GM19328 (cell line): Measurements from ENCODE around the gene TPM1.

Experiments
- ATAC-seq: cut with Tn5 transposase; IDR thresholded peaks from one replicate; pipeline ENCODE4 v1.9.1; 2021; ENCODE audit warnings: mild to moderate bottlenecking, moderate library complexity; ENCODE audit not compliant: unreplicated experiment

TPM1 gene

GRCh38 chr15:63072023-63072650 lies 29.6 kb downstream of the TPM1 start:
- no peak for ATAC-seq

GRCh38 chr15:63072809-63073277 lies 30.3 kb downstream of the TPM1 start:
- ATAC-seq = no peak

GRCh38 chr15:63073497-63074172 lies 31.1 kb downstream of the TPM1 start:
- ATAC-seq = no peak

- ATAC-seq = no peak
Measured at GRCh38 chr15:63075015-63075983, 32.8 kb downstream of the TPM1 start.

GRCh38 chr15:63075984-63076713 lies 33.6 kb downstream of the TPM1 start:
- no peak for ATAC-seq

GRCh38 chr15:63076714-63077046 lies 34.1 kb downstream of the TPM1 start:
- ATAC-seq = no peak

GRCh38 chr15:63077952-63078351 lies 35.4 kb downstream of the TPM1 start:
- ATAC-seq = no peak

- no peak for ATAC-seq
Measured at GRCh38 chr15:63079947-63080626, 37.5 kb downstream of the TPM1 start.

- no peak for ATAC-seq
Measured at GRCh38 chr15:63080634-63081250, 38.2 kb downstream of the TPM1 start.

- no peak for ATAC-seq
Measured at GRCh38 chr15:63082366-63082765, 39.8 kb downstream of the TPM1 start.

- no peak for ATAC-seq
Measured at GRCh38 chr15:63083044-63083443, 40.5 kb downstream of the TPM1 start.

GRCh38 chr15:63083541-63083940 lies 41.0 kb downstream of the TPM1 start:
- ATAC-seq = no peak

GRCh38 chr15:63084806-63085205 lies 42.3 kb downstream of the TPM1 start:
- ATAC-seq = no peak

GRCh38 chr15:63085289-63085688 lies 42.7 kb downstream of the TPM1 start:
- ATAC-seq = no peak

GRCh38 chr15:63086271-63086670 lies 43.7 kb downstream of the TPM1 start:
- ATAC-seq = no peak

GRCh38 chr15:63086947-63087346 lies 44.4 kb downstream of the TPM1 start:
- no peak for ATAC-seq

- ATAC-seq = no peak
Measured at GRCh38 chr15:63088533-63089245, 46.1 kb downstream of the TPM1 start.

- no peak for ATAC-seq
Measured at GRCh38 chr15:63089260-63090043, 46.9 kb downstream of the TPM1 start.

GRCh38 chr15:63090472-63090871 lies 47.9 kb downstream of the TPM1 start:
- ATAC-seq = no peak
